SK-N-SH (cell line): Measurements from ENCODE around the gene SPEF1. TPM values are rescaled to one million over a fixed set of nuclear protein-coding genes. Genes with fewer than 3 reads are reported as not detected.

Source experiments
- CTCF ChIA-PET: fragments of 300-600, 350-600 bp; formaldehyde crosslinking; extraction: SDS; loops from one replicate; lab custom pipeline; 2021; lab: Yijun Ruan, JAX
- POLR2A ChIA-PET: fragments of 350-600 bp; sonication (Branson Sonifier 250); formaldehyde crosslinking; extraction: SDS; loops from one replicate; lab custom pipeline; 2020; ENCODE audit warnings: antibody characterized with exemption, inconsistent platforms; lab: Yijun Ruan, JAX
- DNase-seq: peaks from one replicate; pipeline ENCODE4 v3.0.0; 2012
- H2AFZ ChIP-seq: fragments of 200-600 bp; sonication (generic); 2 replicates; pipeline ENCODE4 v1.8.1; 2016; ENCODE audit warnings: antibody characterized with exemption, mild to moderate bottlenecking, low read depth
- H3F3A ChIP-seq: fragments of 200-600 bp; sonication (generic); replicated peaks from 2 replicates; pipeline ENCODE3; 2016; ENCODE audit warnings: antibody characterized with exemption, mild to moderate bottlenecking; ENCODE audit not compliant: insufficient read depth
- H3K27ac ChIP-seq, 2 experiments: fragments of 200-500 bp in 1 of 2; fragments of 200-600 bp in 1 of 2; sonication (Bioruptor generic) in 1 of 2; sonication (generic), shearing (Covaris generic) in 1 of 2; 2 replicates each; pipeline versions ENCODE4 v1.5.1 to v1.6.1; 2014 to 2016; ENCODE audit warnings: low read depth in 2 of 2, inconsistent platforms in 1 of 2, low read length in 1 of 2, mild to moderate bottlenecking in 1 of 2, mixed read lengths in 1 of 2
- H3K27me3 ChIP-seq: fragments of 200-600 bp; sonication (generic), shearing (Covaris generic); 2 replicates; pipeline ENCODE4 v1.6.1; 2016; ENCODE audit warnings: mixed run types; ENCODE audit not compliant: insufficient read depth
- H3K36me3 ChIP-seq, 2 experiments: fragments of 200-500 bp in 1 of 2; fragments of 200-600 bp in 1 of 2; sonication (Bioruptor generic) in 1 of 2; sonication (generic) in 1 of 2; replicated peaks in 1 of 2; 2 replicates each; pipeline versions ENCODE3 to v1.5.1; 2014 to 2016; ENCODE audit warnings: low read length in 1 of 2, mild to moderate bottlenecking in 1 of 2; ENCODE audit not compliant: insufficient read depth in 2 of 2, control insufficient read depth in 1 of 2
- H3K4me1 ChIP-seq, 2 experiments: fragments of 200-500 bp in 1 of 2; fragments of 200-600 bp in 1 of 2; sonication (Bioruptor generic) in 1 of 2; sonication (generic), shearing (Covaris generic) in 1 of 2; 2 replicates each; pipeline versions ENCODE4 v1.5.1 to v1.6.1; 2014 to 2016; ENCODE audit warnings: low read depth in 1 of 2, low read length in 1 of 2, mixed run types in 1 of 2; ENCODE audit not compliant: insufficient read depth in 2 of 2, control insufficient read depth in 1 of 2
- H3K4me2 ChIP-seq: fragments of 200-600 bp; sonication (generic), shearing (Covaris generic); 2 replicates; pipeline ENCODE4 v1.6.1; 2017; ENCODE audit warnings: mixed run types
- H3K4me3 ChIP-seq, 2 experiments: fragments of 200-500 bp in 1 of 2; fragments of 200-600 bp in 1 of 2; sonication (Bioruptor generic) in 1 of 2; sonication (generic), shearing (Covaris generic) in 1 of 2; 2 replicates each; pipeline versions ENCODE4 v1.5.1 to v1.8.1; 2014 to 2016; ENCODE audit warnings: low read depth in 2 of 2, inconsistent platforms in 1 of 2, low read length in 1 of 2, mild to moderate bottlenecking in 1 of 2, mixed read lengths in 1 of 2, moderate library complexity in 1 of 2
- H3K79me2 ChIP-seq: fragments of 200-600 bp; sonication (generic); 2 replicates; pipeline ENCODE4 v1.8.1; 2017; ENCODE audit warnings: mild to moderate bottlenecking; ENCODE audit not compliant: insufficient read depth
- H3K9ac ChIP-seq: fragments of 200-600 bp; sonication (generic); 2 replicates; pipeline ENCODE4 v1.6.1; 2017; ENCODE audit warnings: mixed run types
- H3K9me2 ChIP-seq: fragments of 200-600 bp; sonication (generic); 2 replicates; pipeline ENCODE4 v1.6.1; 2017; ENCODE audit warnings: mixed run types
- H3K9me3 ChIP-seq: fragments of 200-600 bp; sonication (generic); 2 replicates; pipeline ENCODE4 v1.6.1; 2017; ENCODE audit warnings: mixed run types, mild to moderate bottlenecking, moderate library complexity
- H4K20me1 ChIP-seq: fragments of 200-600 bp; sonication (generic); 2 replicates; pipeline ENCODE4 v1.6.1; 2017; ENCODE audit warnings: mild to moderate bottlenecking, mixed run types; ENCODE audit not compliant: insufficient read depth
- EP300 ChIP-seq, 2 experiments: IDR thresholded peaks; 2 replicates each; pipeline versions ENCODE4 v1.4.0 to v1.6.1; 2012; ENCODE audit warnings: borderline replicate concordance in 1 of 2, low read depth in 1 of 2, low read length in 1 of 2
- EZH2phosphoT487 ChIP-seq: fragments of 200-600 bp; sonication (generic); IDR thresholded peaks from 2 replicates; pipeline ENCODE4 v1.6.1; 2017; ENCODE audit warnings: low read depth, mixed run types, mild to moderate bottlenecking, antibody characterized with exemption, moderate library complexity, borderline replicate concordance
- FOSL2 ChIP-seq: IDR thresholded peaks from 2 replicates; pipeline ENCODE4 v1.4.0; 2012; ENCODE audit warnings: low read depth, mild to moderate bottlenecking, moderate library complexity, borderline replicate concordance
- FOXM1 ChIP-seq: IDR thresholded peaks from 2 replicates; pipeline ENCODE4 v1.4.0; 2012; ENCODE audit warnings: low read depth, mild to moderate bottlenecking
- GABPA ChIP-seq: IDR thresholded peaks from 2 replicates; pipeline ENCODE4 v1.4.0; 2012; ENCODE audit warnings: low read depth, mild to moderate bottlenecking
- GATA2 ChIP-seq: sonication (generic); formaldehyde crosslinking; IDR thresholded peaks from 2 replicates; pipeline ENCODE4 v1.5.0; 2020; ENCODE audit warnings: mild to moderate bottlenecking, missing genetic modification reagents
- MEF2A ChIP-seq: IDR thresholded peaks from 2 replicates; pipeline ENCODE4 v1.4.0; 2012; ENCODE audit warnings: low read depth, borderline replicate concordance
- NFIC ChIP-seq: IDR thresholded peaks from 2 replicates; pipeline ENCODE4 v1.4.0; 2012; ENCODE audit warnings: borderline replicate concordance
- RCOR1 ChIP-seq: fragments of 150-350 bp; IDR thresholded peaks from 2 replicates; pipeline ENCODE4 v1.6.1; 2017; ENCODE audit warnings: antibody characterized with exemption, low read length
- SMC3 ChIP-seq: IDR thresholded peaks from 2 replicates; pipeline ENCODE4 v1.6.1; 2012; ENCODE audit warnings: low read depth, low read length, improper control_type of control experiment
- WGBS: methylation state at CpG from one replicate; pipeline ENCODE4 v1.1.6; 2017; ENCODE audit warnings: low lambda C conversion rate; 5-methylcytosine and 5-hydroxymethylcytosine counted together
- polyA plus RNA-seq, 3 experiments: library from polyadenylated mRNA; depleted of rRNA; stranded (reverse); fragments of >200 nt; gene quantifications; 2 replicates each; pipeline ENCODE4 v1.2.3, GENCODE V29; 2012
- TF ChIP-seq, protein P1 (sequence below): IDR thresholded peaks from 2 replicates; pipeline ENCODE4; 2012
- TF ChIP-seq, protein P2 (sequence below): IDR thresholded peaks from 2 replicates; pipeline ENCODE4 v1.4.0; 2012; ENCODE audit warnings: low read depth, borderline replicate concordance
- TF ChIP-seq, protein P3 (sequence below): fragments of 150-350 bp; IDR thresholded peaks from 2 replicates; pipeline ENCODE4 v1.6.1; 2016; ENCODE audit warnings: mild to moderate bottlenecking, low read depth, low read length
- TF ChIP-seq, protein P4 (sequence below): IDR thresholded peaks from 2 replicates; pipeline ENCODE4 v1.4.0; 2012; ENCODE audit warnings: low read depth, borderline replicate concordance

SPEF1 gene
- polyA plus RNA-seq, 1 of the 3 experiments (the other 2 are of a cell fraction): 1.6 TPM

DNA sequence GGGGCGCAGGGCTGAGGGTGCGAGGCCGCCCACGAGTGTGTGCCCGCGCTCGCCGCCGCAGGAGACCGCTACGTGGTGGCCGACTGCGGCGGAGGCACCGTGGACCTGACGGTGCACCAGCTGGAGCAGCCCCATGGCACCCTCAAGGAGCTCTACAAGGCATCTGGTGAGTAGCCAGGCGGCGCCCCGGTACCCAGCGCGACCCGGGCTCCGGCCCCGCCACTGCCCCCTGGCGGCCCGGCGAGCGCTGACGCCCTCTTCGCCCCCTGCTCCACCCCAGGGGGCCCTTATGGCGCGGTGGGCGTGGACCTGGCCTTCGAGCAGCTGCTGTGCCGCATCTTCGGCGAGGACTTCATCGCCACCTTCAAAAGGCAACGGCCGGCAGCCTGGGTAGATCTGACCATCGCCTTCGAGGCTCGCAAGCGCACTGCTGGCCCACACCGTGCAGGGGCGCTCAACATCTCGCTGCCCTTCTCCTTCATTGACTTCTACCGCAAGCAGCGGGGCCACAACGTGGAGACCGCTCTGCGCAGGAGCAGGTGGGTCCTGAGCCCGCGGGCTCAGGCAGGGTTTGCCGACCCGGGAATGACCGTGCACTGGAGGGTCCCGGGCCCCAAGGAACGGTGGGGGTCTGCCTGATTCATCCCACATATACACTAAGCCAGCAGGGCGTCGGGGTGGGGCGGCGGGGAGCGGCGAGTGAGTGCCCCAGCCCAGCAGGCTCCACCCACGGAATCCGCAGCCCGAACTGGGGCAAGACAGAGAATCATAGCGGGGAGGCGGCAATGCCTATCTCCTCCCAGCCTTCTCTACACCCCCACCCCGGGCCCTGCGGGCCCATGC is 31.3 kb downstream of the SPEF1 start (continued):
- TF ChIP-seq, protein P1, sequence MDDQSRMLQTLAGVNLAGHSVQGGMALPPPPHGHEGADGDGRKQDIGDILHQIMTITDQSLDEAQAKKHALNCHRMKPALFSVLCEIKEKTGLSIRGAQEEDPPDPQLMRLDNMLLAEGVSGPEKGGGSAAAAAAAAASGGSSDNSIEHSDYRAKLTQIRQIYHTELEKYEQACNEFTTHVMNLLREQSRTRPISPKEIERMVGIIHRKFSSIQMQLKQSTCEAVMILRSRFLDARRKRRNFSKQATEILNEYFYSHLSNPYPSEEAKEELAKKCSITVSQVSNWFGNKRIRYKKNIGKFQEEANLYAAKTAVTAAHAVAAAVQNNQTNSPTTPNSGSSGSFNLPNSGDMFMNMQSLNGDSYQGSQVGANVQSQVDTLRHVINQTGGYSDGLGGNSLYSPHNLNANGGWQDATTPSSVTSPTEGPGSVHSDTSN: no peak
- TF ChIP-seq EZH2phosphoT487 (no peak), EP300 (IDR thresholded peaks at IDR 0.05; ENCODE audit: borderline replicate concordance in 1 of 2, low read depth in 1 of 2, low read length in 1 of 2) (no peak)
- TF ChIP-seq, all 33 proteins: peak for 8

DNA sequence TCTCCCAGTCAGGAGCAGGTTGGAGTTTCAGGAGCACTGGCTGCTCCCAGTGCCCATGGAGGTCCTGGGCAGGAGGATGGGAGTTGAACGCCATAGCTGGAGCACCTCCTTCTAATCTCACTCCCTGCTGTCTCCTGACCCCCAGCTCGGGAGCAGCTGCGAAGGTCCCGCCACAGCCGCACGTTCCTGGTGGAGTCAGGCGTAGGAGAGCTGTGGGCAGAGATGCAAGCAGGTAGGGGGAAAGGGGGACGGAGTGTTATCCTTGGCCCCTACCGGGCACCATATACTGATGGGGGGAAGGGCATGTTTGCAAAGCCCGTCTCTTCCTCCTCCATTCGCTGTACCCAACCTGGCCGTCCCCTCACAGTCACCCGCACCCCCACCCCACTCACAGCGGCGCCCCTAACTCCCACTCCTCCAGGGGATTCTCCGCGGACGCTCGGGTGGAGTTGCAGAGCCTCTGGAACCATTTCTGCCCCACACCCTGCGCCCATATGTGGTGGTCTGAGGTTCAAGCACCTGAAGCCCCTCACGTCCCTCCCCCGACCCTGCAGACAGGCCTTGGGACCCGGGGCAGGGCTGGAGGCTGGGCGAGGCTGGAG is 32.1 kb downstream of the SPEF1 start:
- H3K27ac ChIP-seq: no peak overlapping the region; a peak in 1 of 4 replicates
- TF ChIP-seq GABPA (no peak), EP300 (IDR thresholded peaks at IDR 0.05; ENCODE audit: borderline replicate concordance in 1 of 2, low read depth in 1 of 2, low read length in 1 of 2) (no peak), GATA2 (CRISPR knock-in tag) (no peak), FOSL2 (no peak), FOXM1 (no peak), RCOR1 (no peak), SMC3 (no peak), MEF2A (no peak), NFIC (no peak)
- TF ChIP-seq, protein P2, sequence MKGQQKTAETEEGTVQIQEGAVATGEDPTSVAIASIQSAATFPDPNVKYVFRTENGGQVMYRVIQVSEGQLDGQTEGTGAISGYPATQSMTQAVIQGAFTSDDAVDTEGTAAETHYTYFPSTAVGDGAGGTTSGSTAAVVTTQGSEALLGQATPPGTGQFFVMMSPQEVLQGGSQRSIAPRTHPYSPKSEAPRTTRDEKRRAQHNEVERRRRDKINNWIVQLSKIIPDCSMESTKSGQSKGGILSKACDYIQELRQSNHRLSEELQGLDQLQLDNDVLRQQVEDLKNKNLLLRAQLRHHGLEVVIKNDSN: no peak
- TF ChIP-seq, protein P3, sequence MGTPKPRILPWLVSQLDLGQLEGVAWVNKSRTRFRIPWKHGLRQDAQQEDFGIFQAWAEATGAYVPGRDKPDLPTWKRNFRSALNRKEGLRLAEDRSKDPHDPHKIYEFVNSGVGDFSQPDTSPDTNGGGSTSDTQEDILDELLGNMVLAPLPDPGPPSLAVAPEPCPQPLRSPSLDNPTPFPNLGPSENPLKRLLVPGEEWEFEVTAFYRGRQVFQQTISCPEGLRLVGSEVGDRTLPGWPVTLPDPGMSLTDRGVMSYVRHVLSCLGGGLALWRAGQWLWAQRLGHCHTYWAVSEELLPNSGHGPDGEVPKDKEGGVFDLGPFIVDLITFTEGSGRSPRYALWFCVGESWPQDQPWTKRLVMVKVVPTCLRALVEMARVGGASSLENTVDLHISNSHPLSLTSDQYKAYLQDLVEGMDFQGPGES: no peak
- TF ChIP-seq, protein P4, sequence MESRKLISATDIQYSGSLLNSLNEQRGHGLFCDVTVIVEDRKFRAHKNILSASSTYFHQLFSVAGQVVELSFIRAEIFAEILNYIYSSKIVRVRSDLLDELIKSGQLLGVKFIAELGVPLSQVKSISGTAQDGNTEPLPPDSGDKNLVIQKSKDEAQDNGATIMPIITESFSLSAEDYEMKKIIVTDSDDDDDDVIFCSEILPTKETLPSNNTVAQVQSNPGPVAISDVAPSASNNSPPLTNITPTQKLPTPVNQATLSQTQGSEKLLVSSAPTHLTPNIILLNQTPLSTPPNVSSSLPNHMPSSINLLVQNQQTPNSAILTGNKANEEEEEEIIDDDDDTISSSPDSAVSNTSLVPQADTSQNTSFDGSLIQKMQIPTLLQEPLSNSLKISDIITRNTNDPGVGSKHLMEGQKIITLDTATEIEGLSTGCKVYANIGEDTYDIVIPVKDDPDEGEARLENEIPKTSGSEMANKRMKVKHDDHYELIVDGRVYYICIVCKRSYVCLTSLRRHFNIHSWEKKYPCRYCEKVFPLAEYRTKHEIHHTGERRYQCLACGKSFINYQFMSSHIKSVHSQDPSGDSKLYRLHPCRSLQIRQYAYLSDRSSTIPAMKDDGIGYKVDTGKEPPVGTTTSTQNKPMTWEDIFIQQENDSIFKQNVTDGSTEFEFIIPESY: no peak
- TF ChIP-seq, all 33 proteins: peak for 0
- H2AFZ ChIP-seq: peak overlapping the region; percentile 79; the same call in 1 of the 2 replicates
- ChIA-PET CTCF (interaction anchor here (0.6 to 9.8 kb wide), 27 partner anchors 9 to 106 kb away, joined by 3 to 151 read pairs (median 5); partner anchors contain the start of genes ADISSP and CENPB), POLR2A (interaction anchor here (0.6 to 3.6 kb wide), 3 partner anchors 9 to 102 kb away, joined by 3 to 13 read pairs (median 4); partner anchors contain the start of gene ADISSP)
- peak overlapping the region; percentile 76; the same call in 1 of the 2 replicates for H3K4me2 ChIP-seq
- H3K9ac ChIP-seq: no peak overlapping the region
- H3K27me3 ChIP-seq: no peaks in the 10 kb centered on the region
- no peaks in the 10 kb centered on the region for H3K9me2 ChIP-seq
- H3K79me2 ChIP-seq: no peaks in the 10 kb centered on the region
- DNase-seq: no peak
- peaks cover 0 to 9% of the 10 kb centered on the region in 2 experiments; a peak in 1 of 4 replicates for H3K4me1 ChIP-seq
- H3K36me3 ChIP-seq: peaks cover 0 to 3% of the 10 kb centered on the region in 2 experiments
- 69% methylated on average over 15 of the region's 24 CpGs for WGBS
- no peaks in the 10 kb centered on the region for H4K20me1 ChIP-seq
- peak overlapping the region; percentile 46 to 57 for H3K4me3 ChIP-seq
- H3K9me3 ChIP-seq: no peaks in the 10 kb centered on the region
- H3F3A ChIP-seq: no peaks in the 10 kb centered on the region
